ENCODE data around the gene PTP4A2.

Gene PTP4A2

DNA sequence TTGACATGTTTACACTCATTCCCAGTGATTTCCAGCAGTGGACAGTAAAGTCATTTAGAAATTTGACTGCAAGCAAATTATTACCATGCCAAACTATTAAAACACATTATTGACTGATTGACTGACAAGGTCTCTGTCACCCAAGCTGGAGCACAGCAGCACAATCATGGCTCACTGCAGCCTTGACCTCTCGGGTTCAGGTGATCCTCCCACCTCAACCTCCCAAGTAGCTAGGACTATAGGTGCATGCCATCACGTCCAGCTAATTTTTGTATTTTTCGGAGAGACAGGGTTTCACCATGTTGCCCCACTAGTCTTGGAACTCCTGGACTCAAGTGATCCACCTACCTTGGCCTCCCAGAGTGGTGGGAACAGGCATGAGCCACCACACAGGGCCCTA, 24.2 kb downstream of the PTP4A2 start:
- peaks cover 3% of the 10 kb centered on the region for H3K4me1 ChIP-seq (ENCODE audit: control insufficient read depth, insufficient read depth, low read length)

DNA sequence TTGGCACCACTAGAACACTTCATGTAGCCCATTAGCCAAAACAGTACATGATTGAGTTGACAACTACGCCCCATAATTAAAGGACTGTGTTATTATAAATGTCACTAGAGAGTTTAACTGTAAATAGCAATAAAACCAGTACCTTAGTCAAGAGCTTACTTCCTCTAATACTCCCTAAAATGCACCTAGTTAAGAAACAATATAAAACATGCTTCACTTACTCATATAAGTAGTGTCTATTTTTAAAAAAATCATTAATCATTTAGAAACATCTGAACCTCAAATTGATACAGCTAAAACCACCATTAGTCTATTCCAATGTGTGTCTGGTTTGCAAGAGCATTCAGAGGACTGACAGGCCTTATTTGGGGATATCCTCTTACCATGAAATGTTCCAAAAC, 25.3 kb downstream of the PTP4A2 start:
- Histone ChIP-seq H3K4me3 (ENCODE audit: low read length) (no peak overlapping the region), H3K9ac (ENCODE audit: low read depth, low read length) (no peak overlapping the region), H3K27me3 (ENCODE audit: control insufficient read depth, insufficient read depth, low read length) (no peaks in the 10 kb centered on the region), H3K4me2 (ENCODE audit: low read length) (no peak overlapping the region), H3K9me3 (replicated peaks; ENCODE audit: low read length) (no peaks in the 10 kb centered on the region), H3K4me1 (ENCODE audit: control insufficient read depth, insufficient read depth, low read length) (peaks cover 3% of the 10 kb centered on the region), H3K36me3 (ENCODE audit: insufficient read depth, low read length) (peaks cover 91% of the 10 kb centered on the region)

More for the DNA sequence above, 24.2 kb downstream of the PTP4A2 start:
- Histone ChIP-seq H3K36me3 (ENCODE audit: insufficient read depth, low read length) (peaks cover 90% of the 10 kb centered on the region), H3K27me3 (ENCODE audit: control insufficient read depth, insufficient read depth, low read length) (no peaks in the 10 kb centered on the region), H3K9me3 (replicated peaks; ENCODE audit: low read length) (no peaks in the 10 kb centered on the region), H3K4me3 (ENCODE audit: low read length) (no peak overlapping the region), H3K9ac (ENCODE audit: low read depth, low read length) (no peak overlapping the region), H3K4me2 (ENCODE audit: low read length) (no peak overlapping the region)

DNA sequence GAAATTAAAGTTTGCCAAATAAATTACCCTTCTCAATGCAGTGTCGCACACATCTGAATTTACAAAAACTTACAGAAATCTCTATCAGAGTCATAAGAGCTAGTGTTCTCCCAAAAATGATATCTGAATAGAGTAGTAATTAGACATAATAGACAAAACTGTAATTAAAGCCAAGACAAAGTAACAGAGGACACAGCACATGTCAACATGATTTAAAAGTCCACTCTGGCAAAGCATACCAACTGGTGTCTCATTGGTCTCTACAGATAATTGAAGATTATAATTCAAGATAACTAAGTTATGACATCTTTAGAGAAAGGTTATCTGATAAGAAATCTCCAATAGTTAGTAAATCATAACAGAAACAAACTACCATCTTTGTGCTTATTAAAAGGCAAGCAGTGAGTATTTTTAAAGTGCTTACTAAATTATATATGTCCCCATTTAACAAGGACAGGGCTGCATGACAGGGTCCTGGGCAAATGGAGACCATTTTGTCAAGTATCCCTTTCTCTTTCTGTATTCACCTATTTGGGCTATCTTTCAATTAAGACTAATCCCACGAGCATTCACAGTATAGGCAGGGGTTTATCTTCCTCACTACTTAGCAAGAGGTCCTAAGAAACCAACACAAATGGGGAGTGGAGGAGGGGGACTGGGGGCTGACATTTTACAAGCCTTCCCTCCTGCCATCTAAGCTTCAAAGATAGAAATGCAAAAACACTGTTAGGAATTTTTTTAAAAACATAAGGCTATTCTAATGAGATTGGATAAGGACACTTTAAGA, 26.0 kb downstream of the PTP4A2 start:
- Histone ChIP-seq H3K36me3 (ENCODE audit: insufficient read depth, low read length) (peaks cover 94% of the 10 kb centered on the region), H3K4me3 (ENCODE audit: low read length) (no peak overlapping the region), H3K27me3 (ENCODE audit: control insufficient read depth, insufficient read depth, low read length) (no peaks in the 10 kb centered on the region), H3K4me2 (ENCODE audit: low read length) (no peak overlapping the region), H3K9ac (ENCODE audit: low read depth, low read length) (no peak overlapping the region), H3K4me1 (ENCODE audit: control insufficient read depth, insufficient read depth, low read length) (peaks cover 3% of the 10 kb centered on the region), H3K9me3 (replicated peaks; ENCODE audit: low read length) (no peaks in the 10 kb centered on the region)

DNA sequence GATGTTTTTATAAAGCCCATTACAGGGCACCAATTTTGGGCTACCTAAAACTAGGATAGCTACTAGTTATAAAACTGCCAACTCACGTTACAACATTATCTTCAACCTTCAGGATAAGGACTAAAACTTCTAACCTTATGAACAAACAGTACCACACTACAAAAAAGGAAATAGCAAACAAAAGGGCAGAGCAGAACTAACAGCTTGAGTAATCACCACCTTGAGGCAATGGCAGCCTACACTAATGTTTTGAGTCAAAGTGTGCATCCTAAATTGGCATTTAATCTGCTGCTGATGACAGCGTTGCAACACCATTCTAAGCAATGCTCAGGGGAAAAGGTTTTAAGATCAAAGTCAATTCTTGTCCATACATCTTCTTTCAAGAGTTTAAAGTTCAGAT, 27.2 kb downstream of the PTP4A2 start:
- H3K9ac ChIP-seq (ENCODE audit: low read depth, low read length) = no peak overlapping the region
- H3K4me3 ChIP-seq (ENCODE audit: low read length) = no peak overlapping the region
- no peak overlapping the region for H3K4me2 ChIP-seq (ENCODE audit: low read length)
- H3K27me3 ChIP-seq (ENCODE audit: control insufficient read depth, insufficient read depth, low read length) = no peaks in the 10 kb centered on the region
- H3K36me3 ChIP-seq (ENCODE audit: insufficient read depth, low read length) = peaks cover 96% of the 10 kb centered on the region
- no peaks in the 10 kb centered on the region for H3K9me3 ChIP-seq (replicated peaks; ENCODE audit: low read length)
- peaks cover 3% of the 10 kb centered on the region for H3K4me1 ChIP-seq (ENCODE audit: control insufficient read depth, insufficient read depth, low read length)

DNA sequence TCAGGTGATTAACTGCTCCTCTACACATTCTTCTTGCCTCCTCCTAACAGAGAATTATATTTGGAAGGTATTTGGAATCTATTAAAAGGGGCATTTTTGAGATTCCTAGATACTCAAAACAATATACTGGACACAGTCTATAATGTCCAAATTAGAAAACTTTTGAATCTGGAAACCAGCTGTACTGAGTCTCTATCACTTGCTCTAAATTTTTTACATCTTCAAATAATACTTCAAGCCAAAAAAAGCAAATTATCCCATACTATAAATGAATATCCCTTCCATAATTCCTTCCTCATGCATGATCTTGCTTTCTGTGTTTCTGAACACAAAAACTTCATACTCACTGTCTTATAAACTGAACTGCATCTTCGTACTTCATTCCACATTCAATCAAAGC, 28.5 kb downstream of the PTP4A2 start:
- Histone ChIP-seq H3K4me1 (ENCODE audit: control insufficient read depth, insufficient read depth, low read length) (peaks cover 3% of the 10 kb centered on the region), H3K9me3 (replicated peaks; ENCODE audit: low read length) (no peaks in the 10 kb centered on the region), H3K4me2 (ENCODE audit: low read length) (no peak overlapping the region), H3K4me3 (ENCODE audit: low read length) (no peak overlapping the region), H3K27me3 (ENCODE audit: control insufficient read depth, insufficient read depth, low read length) (no peaks in the 10 kb centered on the region), H3K36me3 (ENCODE audit: insufficient read depth, low read length) (peaks cover 96% of the 10 kb centered on the region), H3K9ac (ENCODE audit: low read depth, low read length) (no peak overlapping the region)

DNA sequence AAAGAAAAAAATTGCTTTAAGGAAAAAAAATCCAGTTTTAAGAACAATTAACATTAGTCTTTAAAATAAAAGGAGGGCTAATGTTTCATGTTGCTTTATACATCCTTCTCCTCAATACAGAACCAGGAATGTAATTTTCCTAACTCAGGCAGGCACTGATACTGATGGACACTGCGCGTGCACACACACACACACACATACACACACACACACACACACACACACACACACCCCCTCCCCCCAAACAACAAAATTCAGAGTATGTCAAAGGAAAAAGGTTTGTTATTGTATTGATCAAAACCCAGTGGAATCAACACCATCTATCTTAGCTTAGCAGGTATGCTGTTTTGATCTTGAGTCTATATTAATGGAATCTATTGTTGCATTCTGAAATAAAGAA, 31.6 kb downstream of the PTP4A2 start:
- peaks cover 65% of the 10 kb centered on the region for H3K36me3 ChIP-seq (ENCODE audit: insufficient read depth, low read length)
- no peak overlapping the region for H3K9ac ChIP-seq (ENCODE audit: low read depth, low read length)
- no peaks in the 10 kb centered on the region for H3K9me3 ChIP-seq (replicated peaks; ENCODE audit: low read length)
- peaks cover 3% of the 10 kb centered on the region for H3K4me1 ChIP-seq (ENCODE audit: control insufficient read depth, insufficient read depth, low read length)
- H3K4me3 ChIP-seq (ENCODE audit: low read length) = no peak overlapping the region
- H3K4me2 ChIP-seq (ENCODE audit: low read length) = no peak overlapping the region
- H3K27me3 ChIP-seq (ENCODE audit: control insufficient read depth, insufficient read depth, low read length) = no peaks in the 10 kb centered on the region

DNA sequence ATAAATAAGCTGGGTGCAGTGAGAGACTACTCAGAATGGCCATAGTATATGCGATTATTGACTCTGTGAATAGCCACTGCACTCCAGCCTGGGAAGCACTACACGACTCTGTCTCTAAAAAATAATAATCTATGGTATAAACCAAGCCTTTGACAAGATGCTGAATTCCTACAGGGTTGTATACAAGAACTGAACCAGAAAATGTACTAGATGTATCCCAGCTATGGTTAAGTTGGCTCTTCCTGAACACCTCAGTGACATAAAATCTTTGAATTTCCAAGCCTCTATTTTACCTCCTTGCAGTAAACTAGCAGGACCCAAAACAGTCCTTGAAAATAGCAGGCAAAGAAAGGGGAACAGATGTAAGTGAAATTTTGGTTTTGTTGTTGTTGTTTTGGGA, 32.5 kb downstream of the PTP4A2 start:
- no peaks in the 10 kb centered on the region for H3K27me3 ChIP-seq (ENCODE audit: control insufficient read depth, insufficient read depth, low read length)
- no peaks in the 10 kb centered on the region for H3K4me1 ChIP-seq (ENCODE audit: control insufficient read depth, insufficient read depth, low read length)
- H3K9ac ChIP-seq (ENCODE audit: low read depth, low read length) = no peak overlapping the region
- H3K4me3 ChIP-seq (ENCODE audit: low read length) = no peak overlapping the region
- no peak overlapping the region for H3K4me2 ChIP-seq (ENCODE audit: low read length)
- no peaks in the 10 kb centered on the region for H3K9me3 ChIP-seq (replicated peaks; ENCODE audit: low read length)
- peaks cover 56% of the 10 kb centered on the region for H3K36me3 ChIP-seq (ENCODE audit: insufficient read depth, low read length)

DNA sequence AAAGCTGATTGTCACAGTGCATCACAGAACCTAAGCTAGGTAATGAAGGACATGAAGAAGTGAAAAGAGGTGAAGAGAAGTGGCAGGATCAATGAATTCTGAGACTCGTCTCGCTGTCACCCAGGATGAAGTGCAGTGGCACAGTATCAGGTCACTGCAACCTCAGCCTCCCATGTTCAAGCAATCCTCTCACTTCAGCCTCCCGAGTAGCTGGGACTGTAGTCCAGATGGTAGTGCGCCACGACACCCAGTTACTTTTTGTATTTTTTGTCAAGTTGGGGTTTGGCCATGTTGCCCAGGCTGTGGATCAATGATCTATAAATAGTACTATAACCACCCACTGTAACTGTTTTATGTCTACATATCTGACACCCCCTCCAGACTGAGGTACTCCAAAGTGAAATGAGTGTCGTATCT, 33.1 kb downstream of the PTP4A2 start:
- Histone ChIP-seq H3K4me2 (ENCODE audit: low read length) (no peak overlapping the region), H3K36me3 (ENCODE audit: insufficient read depth, low read length) (peaks cover 52% of the 10 kb centered on the region), H3K9me3 (replicated peaks; ENCODE audit: low read length) (no peaks in the 10 kb centered on the region), H3K4me3 (ENCODE audit: low read length) (no peak overlapping the region), H3K27me3 (ENCODE audit: control insufficient read depth, insufficient read depth, low read length) (no peaks in the 10 kb centered on the region), H3K9ac (ENCODE audit: low read depth, low read length) (no peak overlapping the region), H3K4me1 (ENCODE audit: control insufficient read depth, insufficient read depth, low read length) (no peaks in the 10 kb centered on the region)

DNA sequence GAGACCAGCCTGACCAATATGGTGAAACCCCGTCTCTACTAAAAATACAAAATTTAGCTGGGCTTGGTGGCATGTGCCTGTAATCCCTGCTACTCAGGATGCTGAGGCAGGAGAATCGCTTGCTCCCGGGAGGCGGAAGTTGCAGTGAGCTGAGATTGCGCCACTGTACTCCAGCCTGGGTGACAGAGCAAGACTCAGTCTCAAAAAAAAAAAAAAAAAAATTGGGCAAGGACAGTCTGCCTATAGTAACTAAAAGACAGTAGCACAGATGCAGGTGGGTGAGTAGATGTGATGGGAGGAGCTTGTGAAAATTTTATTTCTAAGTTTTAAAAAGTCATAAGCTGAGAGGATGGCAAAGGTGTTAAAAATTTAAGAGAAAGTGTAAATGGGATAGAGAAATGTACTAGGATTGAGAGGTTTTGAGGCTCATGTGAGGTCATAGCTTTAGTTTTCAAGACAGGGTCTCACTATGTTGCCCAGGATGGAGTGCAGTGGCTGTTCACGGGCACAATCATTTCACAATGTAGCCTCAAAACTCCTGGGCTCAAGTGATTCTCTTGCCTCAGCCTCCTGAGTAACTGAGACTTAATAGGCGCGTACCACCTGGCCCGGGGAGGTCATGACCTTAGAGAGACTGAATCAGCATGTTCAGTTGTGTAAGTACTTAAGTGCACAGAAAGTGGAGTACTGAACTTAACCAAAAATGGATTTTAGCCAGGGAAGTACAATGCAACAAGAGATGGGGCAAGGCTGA, 33.7 kb downstream of the PTP4A2 start:
- Histone ChIP-seq H3K4me3 (ENCODE audit: low read length) (no peak overlapping the region), H3K9me3 (replicated peaks; ENCODE audit: low read length) (no peaks in the 10 kb centered on the region), H3K36me3 (ENCODE audit: insufficient read depth, low read length) (peaks cover 46% of the 10 kb centered on the region), H3K4me2 (ENCODE audit: low read length) (no peak overlapping the region), H3K4me1 (ENCODE audit: control insufficient read depth, insufficient read depth, low read length) (no peaks in the 10 kb centered on the region), H3K27me3 (ENCODE audit: control insufficient read depth, insufficient read depth, low read length) (no peaks in the 10 kb centered on the region), H3K9ac (ENCODE audit: low read depth, low read length) (no peak overlapping the region)

DNA sequence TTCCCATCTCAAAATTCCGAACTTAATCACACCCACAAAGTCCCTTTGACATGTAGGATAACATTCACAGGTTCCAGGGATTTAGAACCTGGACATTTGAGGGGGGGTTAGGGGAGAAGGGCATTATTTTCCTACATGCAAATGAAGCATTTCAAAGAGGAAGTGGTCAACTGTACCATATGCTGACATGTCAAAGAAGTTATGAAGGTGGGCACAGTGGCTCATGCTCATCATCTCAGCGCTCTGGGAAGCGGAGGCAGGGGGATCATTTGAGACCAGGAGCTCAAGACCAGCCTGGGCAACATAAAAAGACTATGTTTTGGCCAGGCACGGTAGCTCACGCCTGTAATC, 35.7 kb downstream of the PTP4A2 start:
- peaks cover 4% of the 10 kb centered on the region for H3K4me1 ChIP-seq (ENCODE audit: control insufficient read depth, insufficient read depth, low read length)
- no peak overlapping the region for H3K9ac ChIP-seq (ENCODE audit: low read depth, low read length)
- no peaks in the 10 kb centered on the region for H3K27me3 ChIP-seq (ENCODE audit: control insufficient read depth, insufficient read depth, low read length)
- H3K4me3 ChIP-seq (ENCODE audit: low read length) = no peak overlapping the region
- peaks cover 28% of the 10 kb centered on the region for H3K36me3 ChIP-seq (ENCODE audit: insufficient read depth, low read length)
- H3K9me3 ChIP-seq (replicated peaks; ENCODE audit: low read length) = no peaks in the 10 kb centered on the region
- no peak overlapping the region for H3K4me2 ChIP-seq (ENCODE audit: low read length)

DNA sequence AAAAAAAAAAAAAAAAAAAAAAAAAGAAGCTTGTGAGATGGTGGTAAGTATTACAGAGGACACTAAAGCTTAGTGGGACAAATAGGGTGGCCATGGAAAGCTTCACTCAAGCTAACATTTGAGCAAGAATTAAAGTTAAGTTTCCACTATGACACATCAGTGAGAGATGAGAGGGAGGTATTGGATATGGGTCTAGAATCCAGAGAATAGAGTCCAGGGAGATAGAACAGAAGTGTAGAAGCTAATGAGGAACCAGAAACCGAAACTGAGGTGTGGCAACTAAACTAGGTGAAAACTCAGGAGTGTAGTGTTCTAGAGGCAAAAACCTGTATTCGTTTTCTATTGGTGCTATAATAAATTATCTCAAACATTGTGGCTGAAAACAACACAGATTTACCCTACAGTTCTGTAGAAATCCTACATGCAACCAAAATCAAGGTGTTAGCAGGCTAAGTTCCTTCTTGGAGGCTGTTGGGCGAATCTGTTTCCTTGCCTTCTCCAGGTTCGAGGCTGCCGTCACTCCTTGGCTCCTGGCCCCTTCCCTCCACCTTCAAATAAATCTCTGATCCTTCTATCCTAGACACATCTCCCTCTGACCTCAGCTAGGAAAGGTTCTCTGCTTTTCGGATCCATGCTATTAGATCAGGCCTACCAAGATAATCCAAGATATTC, 36.2 kb downstream of the PTP4A2 start:
- Histone ChIP-seq H3K9ac (ENCODE audit: low read depth, low read length) (no peak overlapping the region), H3K27me3 (ENCODE audit: control insufficient read depth, insufficient read depth, low read length) (no peaks in the 10 kb centered on the region), H3K4me2 (ENCODE audit: low read length) (no peak overlapping the region), H3K9me3 (replicated peaks; ENCODE audit: low read length) (no peaks in the 10 kb centered on the region), H3K4me1 (ENCODE audit: control insufficient read depth, insufficient read depth, low read length) (peaks cover 4% of the 10 kb centered on the region), H3K4me3 (ENCODE audit: low read length) (no peak overlapping the region), H3K36me3 (ENCODE audit: insufficient read depth, low read length) (peaks cover 23% of the 10 kb centered on the region)

Data from skeletal muscle satellite cell (primary cell).